ENCODE results near the gene HPD. TPM values are rescaled to one million over a fixed set of nuclear protein-coding genes. Genes with fewer than 3 reads are reported as not detected.

The HPD gene
- total RNA-seq (1 to 10 TPM; 1.2 to 7.2 (median 4.4) TPM), polyA plus RNA-seq (1 to 10 TPM; 1.3 to 4.0 TPM)
- long read RNA-seq, donor 1, transcript HPD-201 (14 exons, 1,419 nt): major isoform, 18 of 25 reads
- long read RNA-seq, donor 1, partial matches to known transcripts: 2 of 25 reads
- long read RNA-seq, donor 1, other reads (novel, unspliced or antisense): 5 of 25 reads
- long read RNA-seq, donor 2: 0 reads
- long read RNA-seq, donor 3, partial matches to known transcripts: 0 of 4 reads
- long read RNA-seq, donor 3, other reads (novel, unspliced or antisense): 1 of 4 reads

DNA sequence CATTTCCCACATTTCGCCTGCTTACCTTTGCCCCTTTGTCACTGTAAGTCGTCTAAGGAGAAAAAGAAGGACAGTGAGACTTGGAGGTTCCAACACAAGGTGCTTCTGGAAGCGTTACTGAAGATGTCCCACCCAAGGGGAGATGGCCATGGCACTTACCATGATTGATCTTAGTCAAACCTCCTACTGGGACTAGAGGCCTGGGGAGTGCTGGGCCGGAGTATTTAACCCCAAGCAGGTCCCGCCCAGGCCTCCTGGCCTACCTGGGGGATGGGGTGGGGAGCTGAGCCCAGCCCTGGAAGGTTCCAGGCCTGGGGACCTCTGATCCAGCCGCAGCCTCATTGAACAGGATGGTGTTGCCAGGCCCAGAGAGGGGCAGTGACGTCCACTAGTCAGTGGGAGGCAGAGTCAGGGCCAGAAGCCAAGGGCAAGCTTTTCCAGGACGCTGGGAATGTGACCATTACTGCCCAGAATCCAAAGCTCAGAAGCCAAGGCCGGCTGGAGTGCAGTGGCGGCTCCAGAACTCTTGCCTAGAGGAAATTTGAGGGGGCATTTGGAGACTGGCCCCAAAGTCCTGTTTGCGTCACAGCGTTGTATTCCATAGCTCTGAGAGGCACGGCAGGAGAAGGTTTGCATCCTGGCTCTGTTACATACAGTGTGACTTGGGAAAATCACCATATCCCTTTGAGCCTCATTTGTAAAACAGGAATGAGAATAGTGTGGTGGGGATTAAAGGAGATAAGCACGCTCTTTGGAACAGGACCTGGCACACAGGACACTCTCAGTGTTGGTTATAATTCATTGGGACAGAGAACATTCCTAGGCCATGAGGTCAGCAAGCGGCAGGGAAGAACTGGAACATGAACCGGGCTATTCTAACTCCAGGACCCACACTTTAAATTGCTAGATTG, at the start of gene HPD:
Gene HPD, minus strand, starts transcription at position 198 of the 911 bp plus-strand sequence. Its CDS starts 36 bp downstream, at position 162.
- H3K27me3 ChIP-seq: no peaks in the 10 kb centered on the region
- no peak within 1 kb of the TSS for H3K4me3 ChIP-seq
- intact Hi-C loops (cut with DNase I): no loop called here
- TF ChIP-seq EP300 (IDR thresholded peaks at IDR 0.05): peak; percentile 31
- peak; percentile 18 for TF ChIP-seq POLR2A (IDR thresholded peaks at IDR 0.05)
- TF ChIP-seq, protein P1, sequence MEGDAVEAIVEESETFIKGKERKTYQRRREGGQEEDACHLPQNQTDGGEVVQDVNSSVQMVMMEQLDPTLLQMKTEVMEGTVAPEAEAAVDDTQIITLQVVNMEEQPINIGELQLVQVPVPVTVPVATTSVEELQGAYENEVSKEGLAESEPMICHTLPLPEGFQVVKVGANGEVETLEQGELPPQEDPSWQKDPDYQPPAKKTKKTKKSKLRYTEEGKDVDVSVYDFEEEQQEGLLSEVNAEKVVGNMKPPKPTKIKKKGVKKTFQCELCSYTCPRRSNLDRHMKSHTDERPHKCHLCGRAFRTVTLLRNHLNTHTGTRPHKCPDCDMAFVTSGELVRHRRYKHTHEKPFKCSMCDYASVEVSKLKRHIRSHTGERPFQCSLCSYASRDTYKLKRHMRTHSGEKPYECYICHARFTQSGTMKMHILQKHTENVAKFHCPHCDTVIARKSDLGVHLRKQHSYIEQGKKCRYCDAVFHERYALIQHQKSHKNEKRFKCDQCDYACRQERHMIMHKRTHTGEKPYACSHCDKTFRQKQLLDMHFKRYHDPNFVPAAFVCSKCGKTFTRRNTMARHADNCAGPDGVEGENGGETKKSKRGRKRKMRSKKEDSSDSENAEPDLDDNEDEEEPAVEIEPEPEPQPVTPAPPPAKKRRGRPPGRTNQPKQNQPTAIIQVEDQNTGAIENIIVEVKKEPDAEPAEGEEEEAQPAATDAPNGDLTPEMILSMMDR (IDR thresholded peaks at IDR 0.05): no peak
- no peaks in the 10 kb centered on the region for H3K36me3 ChIP-seq
- H3K9me3 ChIP-seq: no peaks in the 10 kb centered on the region
- peaks cover 12% of the 10 kb centered on the region for H3K4me1 ChIP-seq (ENCODE audit: insufficient read depth)
- DNase-seq: peak; percentile 86 to 92 (median 89)
- 29 to 31% (median 30%) methylated on average over 15 to 16 of the region's 16 CpGs for WGBS, 3 donors
- peak within 1 kb of the TSS; percentile 69 to 92 for H3K27ac ChIP-seq

DNA sequence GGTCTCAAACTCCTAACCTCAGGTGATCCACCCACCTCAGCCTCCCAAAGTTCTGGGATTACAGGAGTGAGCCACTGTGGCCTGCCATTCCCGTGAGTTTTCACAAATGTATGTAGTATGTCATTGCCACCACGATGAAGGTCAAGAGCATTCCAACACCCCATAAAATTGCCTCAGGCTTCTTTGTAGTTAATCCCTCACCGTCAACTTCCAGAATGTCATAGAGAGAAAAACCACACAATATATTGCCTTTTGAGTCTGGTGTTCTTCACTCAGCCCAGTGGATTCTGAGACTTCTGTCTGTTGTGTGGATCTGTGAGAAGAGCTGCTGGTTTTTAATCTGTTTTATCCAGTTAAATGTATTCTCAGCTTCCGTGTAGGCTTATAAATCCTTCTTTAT, 47.1 kb upstream of the HPD start:
- no peak overlapping the region for H3K4me3 ChIP-seq
- 75 to 90% (median 82%) methylated on average over 4 of the region's 4 CpGs for WGBS, 3 donors
- no peaks in the 10 kb centered on the region for H3K27me3 ChIP-seq
- H3K36me3 ChIP-seq: peaks cover 2% of the 10 kb centered on the region
- no peaks in the 10 kb centered on the region for H3K4me1 ChIP-seq (ENCODE audit: insufficient read depth)
- no peak for DNase-seq
- intact Hi-C loops (cut with DNase I): no loop called here
- no peak overlapping the region for H3K27ac ChIP-seq
- no peaks in the 10 kb centered on the region for H3K9me3 ChIP-seq
- no peak for TF ChIP-seq POLR2A (IDR thresholded peaks at IDR 0.05)
- TF ChIP-seq EP300 (IDR thresholded peaks at IDR 0.05): no peak
- TF ChIP-seq, protein P1 (IDR thresholded peaks at IDR 0.05): no peak

DNA sequence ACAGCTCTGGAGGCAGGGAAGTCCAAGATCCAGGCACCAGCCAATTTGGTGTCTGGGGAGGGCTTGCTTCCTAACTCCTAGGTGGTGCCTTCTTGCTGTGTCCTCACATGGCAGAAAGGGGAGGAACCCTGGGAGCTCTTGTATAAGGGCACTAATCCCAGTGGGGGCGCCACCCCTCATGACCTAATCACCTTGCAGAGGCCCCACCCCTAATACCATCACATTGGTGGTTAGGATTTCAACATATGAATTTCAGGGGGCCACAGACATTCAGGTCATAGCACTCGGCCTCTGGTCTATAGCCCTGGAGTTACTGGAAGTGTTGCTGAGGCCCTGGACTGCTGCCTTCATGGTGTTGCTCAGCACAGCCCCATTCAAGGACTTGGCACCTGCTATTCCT, 44.5 kb upstream of the HPD start:
- no peaks in the 10 kb centered on the region for H3K4me1 ChIP-seq (ENCODE audit: insufficient read depth)
- intact Hi-C loops (cut with DNase I): no loop called here
- no peak for TF ChIP-seq EP300 (IDR thresholded peaks at IDR 0.05)
- TF ChIP-seq, protein P1 (IDR thresholded peaks at IDR 0.05): no peak
- TF ChIP-seq POLR2A (IDR thresholded peaks at IDR 0.05): no peak
- 91 to 100% (median 91%) methylated on average over 2 of the region's 2 CpGs for WGBS, 3 donors
- H3K27ac ChIP-seq: no peak overlapping the region
- no peaks in the 10 kb centered on the region for H3K9me3 ChIP-seq
- H3K36me3 ChIP-seq: peaks cover 2% of the 10 kb centered on the region
- DNase-seq: no peak
- H3K4me3 ChIP-seq: no peak overlapping the region
- no peaks in the 10 kb centered on the region for H3K27me3 ChIP-seq

DNA sequence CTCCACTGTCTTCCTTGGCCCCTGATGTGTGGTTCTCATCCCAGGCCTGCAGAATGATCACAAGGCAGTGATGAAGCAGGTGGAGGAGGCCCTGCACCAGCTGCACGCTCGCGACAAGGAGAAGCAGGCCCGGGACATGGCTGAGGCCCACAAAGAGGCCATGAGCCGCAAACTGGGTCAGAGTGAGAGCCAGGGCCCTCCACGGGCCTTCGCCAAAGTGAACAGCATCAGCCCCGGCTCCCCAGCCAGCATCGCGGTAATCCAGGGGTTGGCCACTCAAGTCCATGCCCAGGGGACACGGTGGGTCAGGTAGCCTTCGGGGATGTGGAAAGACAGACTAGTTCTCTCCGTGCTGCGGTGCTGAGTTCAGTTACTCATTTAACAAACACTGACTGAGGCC, 40.9 kb upstream of the HPD start:
- TF ChIP-seq POLR2A (IDR thresholded peaks at IDR 0.05) (no peak), EP300 (IDR thresholded peaks at IDR 0.05) (no peak)
- TF ChIP-seq, protein P1 (IDR thresholded peaks at IDR 0.05): no peak
- no peaks in the 10 kb centered on the region for H3K4me1 ChIP-seq (ENCODE audit: insufficient read depth)
- peaks cover 2% of the 10 kb centered on the region for H3K36me3 ChIP-seq
- no peaks in the 10 kb centered on the region for H3K9me3 ChIP-seq
- H3K27me3 ChIP-seq: no peaks in the 10 kb centered on the region
- intact Hi-C loops (cut with DNase I): loop anchor here in 2 of 4 donors (10.0 kb wide), 2 partner anchors 65 to 205 kb away; no protein-coding TSS in a partner anchor
- no peak overlapping the region for H3K4me3 ChIP-seq
- H3K27ac ChIP-seq: no peak overlapping the region
- WGBS, 3 donors: 85 to 93% (median 87%) methylated on average over 14 of the region's 14 CpGs
- DNase-seq: no peak
